ENCODE measurements around the gene LSM12.
"Not testable (repeated sequence)": the region's sequence is repeated elsewhere in the genome, so short reads cannot be mapped to it uniquely, and the experiment has no call there.

The LSM12 gene

GRCh38 chr17:44074231-44074910, 7.9 kb upstream of the LSM12 start:
- DNase-seq, result peak; percentile 59

DNA sequence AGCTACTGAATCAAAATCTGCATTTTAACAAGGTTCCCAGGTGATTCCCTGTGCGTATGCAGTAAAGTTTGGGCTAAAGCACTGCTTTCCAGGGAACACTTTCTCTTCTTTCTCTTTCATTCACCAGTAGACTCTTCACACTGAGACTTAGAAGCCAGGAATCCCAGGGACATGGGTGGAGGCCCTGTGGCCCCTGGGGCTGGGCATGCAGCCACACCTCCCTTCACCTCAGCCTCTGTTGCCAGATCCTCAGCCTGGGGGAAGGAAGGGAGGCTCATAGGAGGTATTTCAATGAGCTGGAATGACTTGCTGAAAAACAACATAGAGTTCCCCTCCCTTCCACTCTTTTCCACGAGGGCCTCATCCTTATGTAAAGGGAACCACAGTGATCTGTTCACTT, 5.3 kb upstream of the LSM12 start:
- DNase-seq, result no peak

GRCh38 chr17:44071198-44071520, 4.7 kb upstream of the LSM12 start:
- no peak for DNase-seq

DNA sequence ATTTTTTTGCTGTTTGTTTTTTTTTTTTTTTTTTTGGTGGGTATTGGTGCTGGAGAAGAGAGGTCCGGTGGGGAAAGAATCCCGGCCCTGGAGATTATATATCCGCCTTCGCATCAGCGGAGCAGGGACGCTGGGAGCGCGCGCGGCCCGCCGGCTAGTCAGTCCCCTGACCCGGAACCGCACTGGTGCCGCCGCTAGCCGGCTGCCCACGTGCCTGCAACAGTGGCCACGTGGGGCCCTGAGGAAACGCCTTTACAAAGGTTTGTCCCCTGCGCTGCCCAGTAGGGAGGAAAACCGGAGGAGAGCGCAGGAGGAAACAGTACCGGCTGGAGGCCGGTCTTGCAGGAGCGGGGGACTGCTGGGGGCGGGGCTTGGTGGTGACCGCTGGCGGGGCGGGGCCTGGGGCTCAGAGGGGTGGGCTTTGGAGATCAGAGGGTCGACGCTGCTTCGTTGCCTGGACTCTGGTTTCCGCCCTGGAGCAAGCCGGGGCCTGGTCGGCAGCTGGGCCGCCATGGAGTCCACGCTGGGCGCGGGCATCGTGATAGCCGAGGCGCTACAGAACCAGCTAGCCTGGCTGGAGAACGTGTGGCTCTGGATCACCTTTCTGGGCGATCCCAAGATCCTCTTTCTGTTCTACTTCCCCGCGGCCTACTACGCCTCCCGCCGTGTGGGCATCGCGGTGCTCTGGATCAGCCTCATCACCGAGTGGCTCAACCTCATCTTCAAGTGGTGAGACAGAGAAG, 4.2 kb upstream of the LSM12 start, which contains the start of gene G6PC3:
Gene G6PC3, plus strand, starts transcription at position 281 of the 743 bp plus-strand sequence. Its CDS starts 231 bp downstream, at position 512.
- peak; percentile 97 for DNase-seq

GRCh38 chr17:44069974-44070454, 3.5 kb upstream of the LSM12 start:
- no peak for DNase-seq

DNA sequence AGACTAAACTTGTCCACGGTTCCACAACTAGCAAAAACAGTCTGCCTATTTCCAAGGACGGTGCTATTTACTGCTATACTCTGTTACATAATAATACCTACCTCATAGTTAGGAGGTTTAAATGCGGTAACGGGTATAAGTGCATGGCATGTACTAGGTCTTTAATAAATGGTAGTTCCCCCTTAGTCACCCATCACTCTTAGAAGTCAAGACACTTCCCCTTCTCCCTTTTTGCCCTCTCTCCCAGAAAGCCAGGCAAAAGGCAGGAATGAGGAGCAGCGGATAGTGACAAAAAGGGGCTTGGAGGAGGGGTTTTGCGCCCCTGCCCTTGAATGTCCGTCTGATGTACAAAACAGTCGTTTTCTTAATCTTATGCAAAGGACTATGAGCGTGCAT, 1.1 kb upstream of the LSM12 start:
- no peak for DNase-seq

- DNase-seq, result no peak
Measured at GRCh38 chr17:44065668-44066203, 735 bp downstream of the LSM12 start.

DNA sequence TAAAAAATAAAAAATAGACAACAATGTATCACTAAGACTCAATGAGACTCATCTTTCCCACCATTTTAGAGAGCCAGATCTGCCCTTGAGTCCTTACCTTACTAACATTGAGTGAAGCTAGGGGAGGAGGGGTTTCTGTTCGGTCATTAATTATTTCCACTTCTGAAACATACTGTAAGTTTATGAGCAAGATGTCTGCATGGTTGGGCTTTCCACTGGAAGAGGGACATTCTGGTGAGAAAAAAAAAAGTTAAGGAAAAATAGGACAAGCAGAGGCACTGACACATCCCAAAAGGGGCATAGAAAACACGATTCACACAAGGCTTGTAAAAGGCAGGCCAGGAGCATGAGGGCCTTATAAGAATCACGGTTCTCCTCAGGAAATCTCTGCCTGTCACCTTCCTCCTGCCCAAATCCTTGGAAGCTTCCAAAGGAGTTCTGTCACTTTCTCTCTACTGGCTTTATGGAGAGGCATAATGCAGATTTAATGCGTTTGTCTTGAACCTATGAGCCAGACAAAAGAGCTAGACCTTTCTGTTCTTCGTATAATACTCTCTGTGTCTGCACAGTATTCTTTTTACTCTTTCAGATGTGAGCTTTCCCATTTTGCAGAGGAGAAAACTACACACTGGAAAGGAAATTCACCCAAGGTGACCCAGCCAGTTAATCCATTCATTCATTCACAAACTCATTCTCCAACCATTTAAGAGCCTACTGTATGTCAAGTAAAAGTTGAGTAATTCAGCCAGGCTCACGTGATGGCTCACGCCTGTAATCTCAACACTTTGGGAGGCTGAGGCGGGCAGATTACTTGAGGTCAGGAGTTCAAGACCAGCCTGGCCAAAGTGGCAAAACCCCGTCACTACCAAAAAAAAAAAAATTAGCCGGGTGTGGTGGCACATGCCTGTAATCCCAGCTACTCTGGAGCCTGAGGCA, 2.5 kb downstream of the LSM12 start:
- DNase-seq, result no peak

GRCh38 chr17:44062871-44063270, 3.6 kb downstream of the LSM12 start:
- DNase-seq, result no peak

DNA sequence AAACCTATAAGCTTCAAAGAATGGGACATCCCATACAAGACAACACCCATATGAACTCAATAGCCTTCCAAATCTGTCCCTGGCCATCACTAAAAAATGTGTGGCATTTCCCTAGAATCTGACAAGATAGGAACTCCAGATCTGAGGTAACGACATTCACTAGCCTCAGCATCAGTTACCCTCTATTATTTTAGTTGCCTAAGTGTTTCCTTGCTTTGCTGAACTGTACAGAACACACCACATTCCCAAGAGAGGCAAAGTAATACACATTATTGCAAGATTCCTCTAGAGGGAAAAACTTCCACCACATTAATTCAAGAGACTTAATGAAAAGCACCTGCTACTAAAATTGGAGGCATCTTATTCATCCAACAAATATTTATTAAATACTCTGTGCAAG, 5.0 kb downstream of the LSM12 start:
- no peak for DNase-seq

GRCh38 chr17:44059101-44059892, 7.2 kb downstream of the LSM12 start:
- no peak for DNase-seq

GRCh38 chr17:44053125-44053872, 13.2 kb downstream of the LSM12 start:
- DNase-seq, result peak; percentile 33

GRCh38 chr17:44049294-44050060, 17.0 kb downstream of the LSM12 start:
- DNase-seq, result no peak

GRCh38 chr17:44046893-44047292, 19.6 kb downstream of the LSM12 start:
- not testable (repeated sequence) for DNase-seq

GRCh38 chr17:44045486-44045885, 21.0 kb downstream of the LSM12 start:
- no peak for DNase-seq

DNA sequence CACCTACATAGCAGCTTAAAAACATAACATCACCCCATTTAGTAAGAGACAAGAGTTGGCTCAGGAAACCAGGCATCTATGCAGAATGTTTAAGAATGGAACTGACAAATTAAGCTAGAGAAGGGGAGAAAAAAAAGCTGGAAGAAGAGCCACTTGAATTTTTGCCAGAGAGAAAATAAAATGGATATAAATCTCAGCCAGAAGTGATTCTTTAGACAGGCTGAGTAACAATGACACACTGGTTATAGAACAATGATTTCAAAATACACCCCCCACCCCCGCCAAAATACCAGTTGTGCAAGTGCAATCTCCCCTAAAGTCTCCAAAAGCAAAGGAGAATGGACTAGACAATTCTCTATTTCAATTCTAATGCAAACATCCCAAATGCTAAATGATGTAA, 22.4 kb downstream of the LSM12 start:
- no peak for DNase-seq

- DNase-seq, result no peak
Measured at GRCh38 chr17:44043272-44043696, 23.2 kb downstream of the LSM12 start.

DNA sequence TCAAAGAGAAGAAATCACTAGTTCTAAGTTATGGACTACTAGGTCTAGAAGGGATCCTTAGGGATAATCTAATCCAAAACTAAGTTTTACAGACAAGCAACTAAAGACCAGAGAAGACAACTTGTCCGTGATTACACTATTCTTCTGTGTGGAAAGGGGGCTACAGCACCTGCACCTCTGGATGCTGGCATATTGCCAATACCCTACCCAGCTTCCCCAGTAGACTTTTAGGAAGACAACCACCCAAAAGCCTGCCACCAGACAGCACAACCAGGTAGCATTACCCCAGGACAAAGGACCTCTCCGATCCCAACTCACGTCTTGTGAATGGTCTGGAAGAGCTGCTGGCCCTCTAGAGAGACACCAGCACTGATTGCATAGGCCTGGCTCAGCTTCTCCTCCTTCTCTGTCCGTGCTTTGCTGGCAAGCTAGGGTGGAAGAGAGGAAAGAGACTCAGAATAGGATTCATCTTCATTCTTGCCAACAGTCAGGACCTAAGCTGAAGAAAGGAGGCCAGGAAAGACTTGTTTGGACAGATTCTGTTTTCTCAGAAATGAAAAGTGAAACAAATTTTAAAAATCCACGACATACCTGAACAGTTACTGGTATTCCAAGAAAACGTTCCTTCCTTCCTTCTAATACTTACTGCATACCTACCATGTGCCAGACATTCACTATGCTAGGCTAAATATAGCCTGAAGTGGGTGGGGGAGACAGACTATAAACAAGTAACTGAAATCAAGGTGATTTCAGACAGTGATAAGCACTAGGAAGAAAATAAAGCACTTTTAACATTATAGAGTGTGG, 26.4 kb downstream of the LSM12 start:
- DNase-seq, result no peak

GRCh38 chr17:44038604-44039011, 27.9 kb downstream of the LSM12 start:
- no peak for DNase-seq

DNA sequence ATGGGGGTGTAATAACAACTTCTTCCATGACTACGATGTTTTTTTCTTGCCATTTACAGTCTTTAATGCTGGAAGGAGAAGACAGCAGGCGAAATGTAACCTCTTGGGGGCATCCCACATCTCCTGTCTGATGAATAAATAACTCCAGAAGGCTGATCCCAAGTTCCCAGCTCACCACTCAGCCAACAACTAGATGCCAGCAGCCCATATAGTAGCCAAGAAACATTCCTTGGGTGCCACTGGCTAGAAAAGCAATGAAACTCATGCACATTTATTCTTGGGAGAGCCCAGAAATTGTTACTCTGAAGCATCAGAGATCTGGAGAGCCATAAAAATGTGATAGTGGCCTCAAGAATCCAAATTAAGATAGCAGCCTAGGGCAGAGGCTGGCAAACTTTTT, 29.0 kb downstream of the LSM12 start:
- DNase-seq, result no peak
